Left colon (tissue), 2 donors: Measurements from ENCODE around the gene TMC8. TPM values are rescaled to one million over a fixed set of nuclear protein-coding genes. Genes with fewer than 3 reads are reported as not detected.
"Not testable (repeated sequence)": the region's sequence is repeated elsewhere in the genome, so short reads cannot be mapped to it uniquely, and the experiment has no call there.

Experiments used
- ATAC-seq: fragments of 200-7000 bp; cut with Tn5 transposase; one replicate; pipeline ENCODE4 v1.9.1; 2020; ENCODE audit warnings: mild to moderate bottlenecking, moderate library complexity
- DNase-seq, 2 donors: peaks; one replicate each; pipeline ENCODE4 v3.0.0-alpha.2; 2020
- intact Hi-C, 2 donors: fragments of 100-400 bp; cut with DNase I in 1 of 2; cut with micrococcal nuclease in 1 of 2; formaldehyde crosslinking; loops; one replicate each; pipeline versions ENCODE4 v1.11.2 to v1.14.0; 2022; cut with DNase I, micrococcal nuclease
- long read RNA-seq: library from polyadenylated mRNA; unstranded; transcript quantifications from one replicate; pipeline ENCODE4 v2.0.0, GENCODE V29; 2021
- total RNA-seq, 2 donors: library from RNA; stranded (reverse); fragmentation: NEBNext Ultra II Directional; extraction: Animal tissue kit (Norgen Biotek cat#: 25700); gene quantifications; one replicate each; pipeline ENCODE4 v1.2.1, GENCODE V29; 2021
- donor health status: DM: no; HTN: no; CAD: no.
- donor health status: DM: yes; HTN: yes; CAD: no.

Gene TMC8, protein sequence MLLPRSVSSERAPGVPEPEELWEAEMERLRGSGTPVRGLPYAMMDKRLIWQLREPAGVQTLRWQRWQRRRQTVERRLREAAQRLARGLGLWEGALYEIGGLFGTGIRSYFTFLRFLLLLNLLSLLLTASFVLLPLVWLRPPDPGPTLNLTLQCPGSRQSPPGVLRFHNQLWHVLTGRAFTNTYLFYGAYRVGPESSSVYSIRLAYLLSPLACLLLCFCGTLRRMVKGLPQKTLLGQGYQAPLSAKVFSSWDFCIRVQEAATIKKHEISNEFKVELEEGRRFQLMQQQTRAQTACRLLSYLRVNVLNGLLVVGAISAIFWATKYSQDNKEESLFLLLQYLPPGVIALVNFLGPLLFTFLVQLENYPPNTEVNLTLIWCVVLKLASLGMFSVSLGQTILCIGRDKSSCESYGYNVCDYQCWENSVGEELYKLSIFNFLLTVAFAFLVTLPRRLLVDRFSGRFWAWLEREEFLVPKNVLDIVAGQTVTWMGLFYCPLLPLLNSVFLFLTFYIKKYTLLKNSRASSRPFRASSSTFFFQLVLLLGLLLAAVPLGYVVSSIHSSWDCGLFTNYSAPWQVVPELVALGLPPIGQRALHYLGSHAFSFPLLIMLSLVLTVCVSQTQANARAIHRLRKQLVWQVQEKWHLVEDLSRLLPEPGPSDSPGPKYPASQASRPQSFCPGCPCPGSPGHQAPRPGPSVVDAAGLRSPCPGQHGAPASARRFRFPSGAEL
- total RNA-seq, result 1 to 10 TPM; 3.4 to 8.8 TPM
- long read RNA-seq, partial matches to known transcripts, result 3 of 5 reads
- long read RNA-seq, other reads (novel, unspliced or antisense), result 2 of 5 reads

DNA sequence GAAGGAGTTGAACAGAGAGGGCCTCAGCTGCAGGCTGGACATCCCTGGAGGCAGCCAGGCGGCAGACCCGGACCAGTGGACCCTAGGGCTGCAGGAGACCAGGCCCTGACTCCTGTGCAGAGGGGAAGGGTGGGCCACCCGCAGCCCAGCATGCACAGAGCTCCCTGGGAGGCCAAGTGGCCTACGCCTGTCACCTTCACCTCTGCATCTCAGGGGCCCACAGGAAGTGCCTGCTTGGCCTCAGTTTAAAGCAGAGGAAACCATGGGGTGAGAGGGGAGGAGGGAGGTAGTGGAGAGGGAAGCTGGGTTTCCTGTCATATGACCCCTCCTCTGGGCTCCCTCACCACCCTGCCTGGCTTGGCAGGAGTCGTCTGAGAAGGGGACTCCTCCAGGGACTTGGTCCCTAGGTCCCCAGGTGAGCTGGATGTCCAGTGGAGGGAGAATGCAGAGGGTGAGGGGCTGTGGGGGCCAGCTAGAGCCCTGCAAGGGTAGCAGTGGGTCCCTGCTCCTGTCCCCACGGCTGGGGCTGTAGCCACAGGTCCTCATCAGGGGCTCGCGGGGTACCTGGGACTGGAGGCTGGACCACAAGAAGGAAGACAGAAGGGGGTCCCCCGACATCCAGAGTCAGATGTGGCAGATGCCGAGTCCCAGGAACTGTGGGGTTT is at the start of gene TMC8:
TSS of gene TMC8 (plus strand) at position 335 of the 665 bp plus-strand sequence. CDS start 818 bp downstream, outside the sequence.
- ATAC-seq (no peak), DNase-seq (no peak)
- intact Hi-C loops, result no loop called here

DNA sequence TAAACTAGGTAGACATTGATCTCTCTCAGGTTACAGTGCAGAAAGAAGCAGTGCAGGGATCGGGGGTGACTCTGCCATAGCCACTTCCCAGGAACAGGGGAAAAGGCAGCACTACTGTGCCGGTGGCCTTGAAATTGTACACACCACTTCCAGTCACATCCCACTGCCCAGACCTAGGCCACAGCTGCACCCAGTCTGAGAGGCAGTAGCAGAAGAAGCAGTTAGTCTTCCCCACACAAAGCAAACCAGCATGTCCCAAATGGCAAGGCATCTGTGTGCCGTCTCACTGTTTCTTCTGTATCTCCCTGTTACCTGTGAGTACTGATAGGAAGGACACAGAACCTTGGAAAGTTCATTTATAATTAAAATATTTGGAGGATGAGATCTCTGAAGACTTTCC is 49.0 kb upstream of the TMC8 start:
- DNase-seq (no peak), ATAC-seq (no peak)
- intact Hi-C loops, result no loop called here

DNA sequence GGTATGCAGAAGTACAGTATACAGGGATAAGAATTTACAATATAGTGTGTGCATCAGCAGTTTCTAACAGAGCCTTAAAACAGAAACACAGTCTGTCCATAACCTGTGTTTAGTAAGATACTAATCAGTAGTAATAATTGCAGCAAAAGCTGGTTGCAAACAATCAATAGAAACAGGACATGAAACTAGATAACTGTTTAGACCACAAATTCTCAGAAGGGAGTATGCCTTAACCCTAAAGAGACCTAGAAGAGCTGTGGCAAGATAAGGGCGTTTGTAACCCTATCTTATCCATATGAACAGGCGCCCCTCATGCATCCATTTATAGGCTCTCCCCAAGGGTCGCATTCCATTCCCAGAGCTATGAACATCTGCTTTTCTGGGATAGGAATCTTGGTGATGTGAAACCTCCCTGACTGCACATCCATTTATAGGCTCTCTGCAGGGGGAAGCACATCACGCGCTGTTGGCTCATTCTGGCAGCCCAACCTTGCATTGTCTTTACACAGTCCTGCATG is 48.2 kb upstream of the TMC8 start:
- ATAC-seq, intact Hi-C loops, DNase-seq: not testable (repeated sequence)

DNA sequence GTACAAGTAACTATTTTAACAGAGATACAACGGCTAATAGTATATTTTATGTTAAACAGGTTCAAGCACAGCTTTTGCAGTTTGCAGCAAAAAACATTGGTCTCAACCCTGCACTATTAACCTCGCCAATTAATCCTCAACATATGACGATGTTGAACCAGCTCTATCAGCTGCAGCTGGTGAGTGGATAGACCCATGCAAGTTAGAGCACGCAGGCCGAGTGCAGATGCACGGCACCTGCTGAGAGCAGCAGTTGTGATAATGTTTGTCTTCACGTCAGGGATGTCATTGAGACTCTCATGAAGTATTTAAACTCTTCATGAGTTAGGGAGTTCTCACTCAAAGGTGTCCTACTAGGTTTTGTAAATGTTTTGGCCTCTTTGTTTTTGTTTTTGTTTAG is 47.6 kb upstream of the TMC8 start:
- DNase-seq, result no peak
- ATAC-seq, result no peak

DNA sequence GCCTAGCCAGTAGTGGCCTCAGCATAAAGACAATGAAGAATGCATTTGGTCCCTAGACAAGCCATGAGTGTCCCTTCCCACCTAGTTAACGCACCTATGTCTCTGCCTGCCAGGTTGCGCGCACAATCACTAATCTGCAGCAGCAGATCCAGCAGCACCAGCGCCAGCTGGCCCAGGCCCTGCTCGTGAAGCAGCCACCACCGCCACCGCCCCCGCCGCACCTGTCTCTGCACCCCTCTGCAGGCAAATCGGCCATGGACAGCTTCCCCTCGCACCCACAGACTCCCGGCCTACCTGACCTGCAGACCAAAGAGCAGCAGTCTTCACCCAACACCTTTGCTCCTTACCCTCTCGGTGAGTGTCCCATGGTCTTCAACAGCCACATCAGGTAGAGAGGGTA is 43.8 kb upstream of the TMC8 start:
- ATAC-seq, result no peak
- intact Hi-C loops, result no loop called here
- DNase-seq, result no peak

More for the DNA sequence above, 47.6 kb upstream of the TMC8 start:
- intact Hi-C loops, result no loop called here

DNA sequence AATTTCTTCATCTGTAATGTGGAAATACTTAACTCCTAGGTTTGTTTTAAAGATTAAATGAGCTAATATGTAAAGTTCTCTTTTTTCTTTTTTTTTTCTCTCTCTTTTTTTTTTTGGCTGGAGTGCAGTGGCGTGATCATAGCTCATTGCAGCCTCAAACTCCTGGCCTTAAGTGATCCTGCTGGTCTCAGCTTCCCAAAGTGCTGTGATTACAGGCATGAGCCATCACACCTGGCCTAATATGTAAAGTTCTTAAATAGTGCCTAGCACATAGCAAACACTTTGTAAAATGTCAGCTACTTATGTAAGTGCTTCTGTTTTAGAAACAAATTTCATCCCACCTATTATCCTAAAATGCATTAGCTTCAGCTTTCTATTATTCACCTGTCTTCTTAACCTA is 42.0 kb upstream of the TMC8 start:
- DNase-seq (no peak), ATAC-seq (no peak)
- intact Hi-C loops, result no loop called here

DNA sequence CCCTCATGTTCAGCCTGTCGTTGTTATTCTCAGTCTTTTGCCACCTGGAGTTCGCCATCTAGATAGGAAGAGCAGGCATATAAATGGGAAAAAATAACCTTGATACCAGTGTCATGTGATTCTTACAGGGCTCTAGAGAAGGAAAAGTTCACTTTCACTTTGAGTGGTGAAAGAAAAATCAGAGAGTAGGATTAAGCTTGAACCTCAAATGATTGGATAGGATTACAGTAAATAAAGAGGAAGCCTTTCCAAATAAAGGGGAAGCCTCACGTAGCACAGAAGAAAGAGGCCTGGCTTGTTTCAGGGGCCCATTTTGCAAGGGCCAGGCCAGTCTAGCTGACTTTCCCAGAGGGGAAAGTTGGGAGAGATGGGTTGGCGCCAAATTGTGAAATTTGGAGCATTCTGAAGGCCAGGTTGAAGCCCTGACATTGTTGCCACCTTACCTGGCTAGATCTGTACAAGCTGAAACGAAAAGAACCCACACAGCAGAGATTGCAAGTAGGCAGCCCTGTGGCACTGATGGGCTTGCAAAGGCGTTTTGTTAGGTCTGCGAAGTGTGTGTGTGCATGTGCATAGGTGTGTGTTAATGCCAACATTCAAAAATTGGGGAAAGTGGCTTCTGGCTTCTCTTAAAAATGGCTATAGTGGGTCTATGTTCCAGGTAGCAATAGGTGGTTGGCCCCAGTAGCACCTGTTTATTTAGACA is 40.8 kb upstream of the TMC8 start:
- ATAC-seq, result no peak
- intact Hi-C loops, result no loop called here
- DNase-seq, result no peak

DNA sequence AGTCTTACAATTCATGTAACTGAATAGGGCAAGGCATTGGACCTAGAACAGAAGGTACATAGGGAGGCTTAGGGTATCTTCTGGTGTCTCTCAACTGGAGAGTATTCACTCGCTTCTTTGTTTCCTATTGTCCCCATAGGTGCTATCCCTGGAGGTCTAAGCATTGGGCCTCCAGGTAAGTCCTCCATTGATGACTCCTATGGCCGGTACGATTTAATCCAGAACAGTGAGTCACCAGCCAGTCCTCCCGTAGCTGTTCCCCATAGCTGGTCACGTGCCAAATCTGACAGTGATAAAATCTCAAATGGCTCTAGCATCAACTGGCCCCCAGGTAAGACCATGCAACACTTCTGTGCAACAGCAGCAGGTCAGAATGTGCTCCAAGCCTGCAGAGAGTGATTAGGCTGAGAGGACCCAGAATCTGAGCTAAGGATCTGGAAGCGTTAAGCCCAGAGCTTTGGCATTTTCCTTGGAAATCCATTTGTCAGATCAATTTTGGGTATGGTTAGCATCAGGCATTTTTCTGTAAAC is 37.7 kb upstream of the TMC8 start:
- DNase-seq (no peak), ATAC-seq (no peak)
- intact Hi-C loops, result no loop called here

DNA sequence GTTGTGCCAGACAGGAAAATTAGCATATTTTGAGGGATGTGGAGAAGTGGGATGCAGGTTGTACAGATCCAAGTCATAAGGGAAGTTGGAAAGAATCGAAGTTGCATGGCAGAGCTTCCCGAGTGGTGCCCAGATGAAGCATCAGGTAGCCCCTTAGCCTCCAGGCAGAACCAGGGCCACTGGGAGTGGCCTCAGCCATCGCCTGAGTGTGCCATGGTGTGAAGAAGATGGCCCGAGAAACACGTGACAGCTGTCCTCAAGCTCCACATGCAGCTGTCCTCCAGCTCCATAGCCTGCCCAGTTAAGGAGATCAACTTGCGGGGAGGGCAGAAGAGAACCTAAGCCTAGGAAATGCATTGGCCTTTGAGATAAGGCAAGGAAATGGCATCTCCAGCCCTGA is 35.5 kb upstream of the TMC8 start:
- DNase-seq (no peak), ATAC-seq (no peak)
- intact Hi-C loops, result no loop called here

DNA sequence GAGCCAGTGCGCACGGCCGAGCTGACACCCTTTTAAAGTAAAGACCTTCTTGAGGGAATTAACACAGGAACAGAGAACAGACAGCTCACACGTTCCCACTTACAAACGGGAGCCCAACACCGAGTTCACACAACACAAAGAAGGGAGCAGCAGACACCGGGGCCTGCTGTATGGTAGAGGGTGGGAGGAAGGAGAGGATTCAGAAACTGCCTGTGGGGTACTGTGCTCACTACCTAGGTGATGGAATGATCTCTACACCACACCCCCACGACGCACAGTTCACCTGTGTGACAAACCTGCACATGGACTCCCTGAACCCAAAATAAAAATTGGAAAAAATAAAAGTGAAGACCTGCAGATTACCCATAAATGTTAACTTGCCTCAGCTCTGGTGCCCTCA is 34.5 kb upstream of the TMC8 start:
- DNase-seq (no peak), ATAC-seq (no peak)
- intact Hi-C loops, result no loop called here

DNA sequence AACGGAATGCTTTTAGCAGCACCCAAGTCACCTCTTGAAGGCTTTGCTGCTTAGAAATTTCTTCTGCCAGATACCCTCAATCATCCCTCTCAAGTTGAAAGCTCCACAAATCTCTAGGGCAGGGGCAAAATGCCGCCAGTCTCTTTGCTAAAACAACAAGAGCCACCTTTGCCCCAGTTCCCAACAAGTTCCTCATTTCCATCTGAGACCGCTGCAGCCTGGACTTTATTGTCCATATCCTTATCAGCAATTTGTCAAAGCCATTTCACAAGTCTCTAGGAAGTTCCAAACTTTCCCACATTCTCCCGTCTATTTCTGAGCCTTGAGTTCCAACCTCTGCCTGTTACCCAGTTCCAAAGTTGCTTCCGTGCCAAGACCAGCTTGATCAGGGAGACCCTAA is 29.5 kb upstream of the TMC8 start:
- intact Hi-C loops, result no loop called here
- ATAC-seq, result peak; percentile 60

DNA sequence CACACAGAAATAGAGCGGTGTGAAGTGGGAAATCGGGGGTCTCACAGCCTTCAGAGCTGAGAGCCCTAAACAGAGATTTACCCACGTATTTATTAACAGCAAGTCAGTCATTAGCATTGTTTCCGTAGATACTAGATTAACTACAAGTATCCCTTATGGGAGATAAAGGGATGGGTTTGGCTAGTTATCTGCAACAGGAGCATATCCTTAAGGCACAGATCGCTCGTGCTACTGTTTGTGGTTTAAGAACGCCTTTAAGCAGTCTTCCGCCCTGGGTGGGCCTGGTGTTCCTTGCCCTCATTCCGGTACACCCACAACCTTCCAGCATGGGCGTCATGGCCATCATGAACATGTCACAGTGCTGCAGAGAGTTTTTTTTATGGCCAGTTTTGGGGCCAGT is 29.0 kb upstream of the TMC8 start:
- DNase-seq (no peak), ATAC-seq (no peak)
- intact Hi-C loops, result no loop called here

More for the DNA sequence above, 29.5 kb upstream of the TMC8 start:
- no peak for DNase-seq

DNA sequence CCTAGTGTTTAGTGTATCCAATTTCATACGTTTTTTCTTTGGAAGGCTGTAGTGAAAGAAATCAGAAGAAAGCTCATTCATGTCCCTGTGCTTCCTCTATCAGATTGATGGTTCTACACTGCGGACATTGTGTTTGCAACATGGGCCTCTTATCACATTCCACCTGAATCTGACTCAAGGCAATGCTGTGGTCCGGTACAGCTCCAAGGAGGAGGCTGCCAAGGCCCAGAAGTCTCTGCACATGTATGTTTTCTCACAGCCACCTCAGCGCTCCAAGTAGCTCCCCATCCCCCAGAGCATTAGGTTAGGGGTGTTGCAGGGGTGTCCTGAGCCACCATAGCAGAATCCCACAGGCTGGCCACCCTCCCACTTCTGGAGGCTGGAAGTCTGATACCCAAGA is 27.3 kb upstream of the TMC8 start:
- no peak for DNase-seq
- intact Hi-C loops, result no loop called here
- no peak for ATAC-seq

DNA sequence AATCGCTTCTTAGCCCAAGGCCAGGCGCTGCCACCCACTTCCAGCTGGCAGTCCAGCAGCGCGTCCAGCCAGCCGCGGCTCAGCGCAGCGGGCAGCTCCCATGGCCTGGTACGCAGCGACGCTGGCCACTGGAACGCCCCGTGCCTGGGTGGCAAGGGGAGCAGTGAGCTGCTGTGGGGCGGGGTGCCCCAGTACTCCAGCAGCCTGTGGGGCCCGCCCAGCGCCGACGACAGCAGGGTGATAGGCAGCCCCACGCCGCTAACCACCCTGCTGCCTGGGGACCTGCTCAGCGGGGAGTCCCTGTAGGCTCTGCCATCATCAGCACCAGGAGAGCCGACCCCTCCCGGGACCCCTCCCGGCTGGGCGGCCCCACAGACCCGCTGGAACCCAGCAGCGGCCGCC is 26.0 kb upstream of the TMC8 start:
- ATAC-seq (no peak), DNase-seq (no peak)
- intact Hi-C loops, result no loop called here

DNA sequence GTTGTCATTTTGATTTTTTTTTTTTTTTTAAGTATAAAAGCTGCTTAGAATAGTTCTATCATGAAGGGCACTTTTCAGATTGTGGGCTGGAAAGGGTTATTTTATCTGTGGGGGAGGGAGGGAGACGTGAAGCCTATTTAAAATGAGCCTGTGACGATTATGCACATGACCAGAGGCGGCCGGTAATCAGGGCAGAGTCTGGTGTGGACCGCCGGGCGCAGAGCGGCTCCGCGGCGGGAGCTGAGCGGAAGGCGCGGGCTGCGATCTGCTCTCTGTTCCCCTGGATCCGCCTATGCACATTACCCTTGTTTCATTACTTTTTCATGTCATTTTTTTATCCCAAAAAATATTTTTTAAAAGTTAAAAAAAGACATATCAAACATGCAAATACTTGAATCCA is 25.5 kb upstream of the TMC8 start:
- intact Hi-C loops, result no loop called here
- DNase-seq (no peak), ATAC-seq (no peak)

DNA sequence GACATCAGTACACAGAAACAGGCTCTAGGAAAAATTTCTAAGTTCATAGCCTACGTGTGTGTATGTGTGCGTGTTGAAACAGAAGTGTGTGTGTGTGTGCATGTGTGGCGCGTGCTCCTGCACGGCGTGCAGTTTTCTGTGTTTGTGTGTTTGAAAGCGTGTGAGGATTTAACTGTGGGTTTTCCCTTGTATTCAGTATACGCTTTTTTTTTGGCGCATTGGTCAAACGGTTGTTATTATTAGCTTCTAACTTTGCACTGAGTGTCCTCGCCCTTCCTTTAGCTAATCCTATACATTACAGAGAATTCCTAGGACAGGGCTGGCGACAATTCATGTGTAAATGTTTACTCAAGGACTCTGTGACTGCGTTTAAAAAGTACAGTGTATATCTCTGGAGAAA is 25.0 kb upstream of the TMC8 start:
- intact Hi-C loops, result no loop called here
- no peak for DNase-seq
- peak; percentile 36 for ATAC-seq

DNA sequence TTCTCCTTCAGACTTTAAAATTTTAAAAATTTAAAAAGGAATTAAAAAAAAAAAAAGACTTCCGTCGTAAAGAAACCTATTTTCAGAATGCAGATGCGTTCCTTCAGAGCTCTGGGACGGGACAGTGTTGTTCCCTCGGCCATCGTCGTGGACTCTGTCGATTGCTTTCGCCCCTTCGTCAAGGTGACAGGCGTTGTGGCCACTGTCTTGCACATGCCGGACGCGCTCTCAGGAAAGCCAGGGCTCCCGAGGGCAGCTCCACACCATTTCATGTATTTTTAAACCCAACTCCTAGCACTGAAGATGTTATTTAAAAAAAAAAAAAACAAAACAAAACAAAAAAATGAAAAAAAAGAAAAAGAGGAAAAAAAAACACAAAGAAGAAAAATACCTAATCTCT is 24.4 kb upstream of the TMC8 start:
- no peak for ATAC-seq
- intact Hi-C loops, result no loop called here
- DNase-seq, result no peak

DNA sequence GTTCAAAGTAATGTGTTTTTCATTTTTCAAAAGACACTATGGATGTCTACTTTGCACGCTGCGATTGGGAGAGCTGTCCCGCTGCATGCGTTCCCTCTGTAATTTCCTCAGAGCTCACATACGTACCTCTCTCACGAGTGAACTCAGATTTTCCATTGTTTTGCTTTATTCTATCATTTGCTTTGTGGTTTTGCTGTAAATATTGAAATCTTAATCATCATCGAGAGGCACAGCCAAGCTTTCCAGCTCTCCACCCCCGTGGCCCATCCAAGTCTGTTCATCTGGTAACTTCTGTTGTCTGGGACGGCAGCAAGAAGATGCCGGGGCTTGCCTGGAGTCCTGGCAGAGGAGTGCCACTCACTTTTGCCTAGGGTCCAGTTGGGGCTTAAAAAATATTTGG is 23.1 kb upstream of the TMC8 start:
- ATAC-seq (no peak), DNase-seq (no peak)
- intact Hi-C loops, result no loop called here
